Tibial nerve (tissue), 4 donors: ENCODE measurements around the gene PARP16. TPM values are rescaled to one million over a fixed set of nuclear protein-coding genes. Genes with fewer than 3 reads are reported as not detected.
"Not testable (repeated sequence)": the region's sequence is repeated elsewhere in the genome, so short reads cannot be mapped to it uniquely, and the experiment has no call there.

ENCODE experiments used
- DNase-seq, 2 donors: peaks; one replicate each; pipeline ENCODE4 v3.0.0-alpha.2; 2019; ENCODE audit warnings: low spot score in 2 of 2
- H3K27ac ChIP-seq, 4 donors: fragments of 200-600 bp; sonication (generic) in 3 of 4; one replicate each; pipeline ENCODE4 v1.5.1; 2017 to 2019; ENCODE audit warnings: mild to moderate bottlenecking in 1 of 4
- H3K27me3 ChIP-seq, 2 donors: fragments of 200-600 bp; sonication (generic) in 1 of 2; one replicate each; pipeline versions ENCODE4 v1.5.1 to v1.6.0; 2017 to 2019
- H3K36me3 ChIP-seq, 3 donors: fragments of 200-600 bp; sonication (generic); one replicate each; pipeline ENCODE4 v1.5.1; 2018 to 2019
- H3K4me1 ChIP-seq, 4 donors: fragments of 200-600 bp; sonication (generic) in 3 of 4; one replicate each; pipeline ENCODE4 v1.5.1; 2017 to 2019
- H3K4me3 ChIP-seq, 4 donors: fragments of 200-600 bp; sonication (generic) in 3 of 4; one replicate each; pipeline ENCODE4 v1.5.1; 2017 to 2019; ENCODE audit warnings: mild to moderate bottlenecking in 1 of 4, moderate library complexity in 1 of 4
- H3K9me3 ChIP-seq, 4 donors: fragments of 200-600 bp; sonication (generic) in 3 of 4; one replicate each; pipeline ENCODE4 v1.5.1; 2017 to 2019
- EP300 ChIP-seq, 2 donors: sonication (generic); formaldehyde crosslinking; IDR thresholded peaks; one replicate each; pipeline ENCODE4 v1.6.1; 2017; ENCODE audit warnings: antibody characterized with exemption in 2 of 2, mild to moderate bottlenecking in 1 of 2
- POLR2A ChIP-seq, 2 donors: fragments of 450-650 bp; IDR thresholded peaks; one replicate each; pipeline ENCODE4 v1.6.1; 2017; ENCODE audit warnings: antibody characterized with exemption in 2 of 2, mild to moderate bottlenecking in 2 of 2, moderate library complexity in 2 of 2
- WGBS, 2 donors: methylation state at CpG; one replicate each; pipeline ENCODE4 v1.1.5; 2018; 5-methylcytosine and 5-hydroxymethylcytosine counted together
- total RNA-seq, 4 donors: library from RNA; depleted of rRNA; stranded (reverse); fragments of >200 nt; gene quantifications; one replicate each; pipeline ENCODE4 v1.1.0, GENCODE V29; 2016
- TF ChIP-seq, protein P1 (sequence below), 5 experiments: fragments of 200-600 bp in 3 of 5; fragments of 450-650 bp in 2 of 5; sonication (generic) in 3 of 5; IDR thresholded peaks; one replicate each; pipeline ENCODE4 v1.5.1; 2016 to 2019; ENCODE audit warnings: antibody characterized with exemption in 5 of 5, mild to moderate bottlenecking in 3 of 5, moderate library complexity in 2 of 5

Gene PARP16
- total RNA-seq, 4 donors from 2014 or later: 5.9 to 15.5 (median 12.1) TPM

DNA sequence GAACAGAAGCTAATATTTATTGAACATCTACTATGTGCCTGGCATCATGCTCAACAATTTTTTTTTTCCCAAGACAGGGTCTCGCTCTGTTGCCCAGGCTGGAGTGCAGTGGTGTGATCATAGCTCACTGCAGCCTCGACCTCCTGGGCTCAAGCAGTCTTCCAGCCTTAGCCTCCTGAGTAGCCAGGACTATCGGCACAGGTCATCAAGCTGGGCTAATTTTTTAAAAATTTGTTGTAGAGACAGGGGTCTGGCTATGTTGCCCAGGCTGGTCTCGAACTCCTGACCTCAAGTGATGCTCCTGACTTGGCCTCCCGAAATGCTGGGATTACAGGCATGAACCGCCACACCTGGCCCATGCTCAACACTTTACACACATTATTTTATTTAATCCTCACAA lies 39.7 kb downstream of the PARP16 start:
- 95 to 96% methylated on average over 6 of the region's 6 CpGs for WGBS, 2 donors
- Histone ChIP-seq H3K27me3 (no peaks in the 10 kb centered on the region), H3K4me3 (no peak overlapping the region), H3K27ac (no peak overlapping the region), H3K36me3 (peaks cover 0 to 31% (median 0%) of the 10 kb centered on the region in 3 donors), H3K4me1 (peaks cover 0 to 28% (median 0%) of the 10 kb centered on the region in 4 donors), H3K9me3 (no peaks in the 10 kb centered on the region)
- DNase-seq: no peak
- TF ChIP-seq EP300 (IDR thresholded peaks at IDR 0.05): no peak
- TF ChIP-seq, protein P1, sequence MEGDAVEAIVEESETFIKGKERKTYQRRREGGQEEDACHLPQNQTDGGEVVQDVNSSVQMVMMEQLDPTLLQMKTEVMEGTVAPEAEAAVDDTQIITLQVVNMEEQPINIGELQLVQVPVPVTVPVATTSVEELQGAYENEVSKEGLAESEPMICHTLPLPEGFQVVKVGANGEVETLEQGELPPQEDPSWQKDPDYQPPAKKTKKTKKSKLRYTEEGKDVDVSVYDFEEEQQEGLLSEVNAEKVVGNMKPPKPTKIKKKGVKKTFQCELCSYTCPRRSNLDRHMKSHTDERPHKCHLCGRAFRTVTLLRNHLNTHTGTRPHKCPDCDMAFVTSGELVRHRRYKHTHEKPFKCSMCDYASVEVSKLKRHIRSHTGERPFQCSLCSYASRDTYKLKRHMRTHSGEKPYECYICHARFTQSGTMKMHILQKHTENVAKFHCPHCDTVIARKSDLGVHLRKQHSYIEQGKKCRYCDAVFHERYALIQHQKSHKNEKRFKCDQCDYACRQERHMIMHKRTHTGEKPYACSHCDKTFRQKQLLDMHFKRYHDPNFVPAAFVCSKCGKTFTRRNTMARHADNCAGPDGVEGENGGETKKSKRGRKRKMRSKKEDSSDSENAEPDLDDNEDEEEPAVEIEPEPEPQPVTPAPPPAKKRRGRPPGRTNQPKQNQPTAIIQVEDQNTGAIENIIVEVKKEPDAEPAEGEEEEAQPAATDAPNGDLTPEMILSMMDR (IDR thresholded peaks at IDR 0.05): no peak

DNA sequence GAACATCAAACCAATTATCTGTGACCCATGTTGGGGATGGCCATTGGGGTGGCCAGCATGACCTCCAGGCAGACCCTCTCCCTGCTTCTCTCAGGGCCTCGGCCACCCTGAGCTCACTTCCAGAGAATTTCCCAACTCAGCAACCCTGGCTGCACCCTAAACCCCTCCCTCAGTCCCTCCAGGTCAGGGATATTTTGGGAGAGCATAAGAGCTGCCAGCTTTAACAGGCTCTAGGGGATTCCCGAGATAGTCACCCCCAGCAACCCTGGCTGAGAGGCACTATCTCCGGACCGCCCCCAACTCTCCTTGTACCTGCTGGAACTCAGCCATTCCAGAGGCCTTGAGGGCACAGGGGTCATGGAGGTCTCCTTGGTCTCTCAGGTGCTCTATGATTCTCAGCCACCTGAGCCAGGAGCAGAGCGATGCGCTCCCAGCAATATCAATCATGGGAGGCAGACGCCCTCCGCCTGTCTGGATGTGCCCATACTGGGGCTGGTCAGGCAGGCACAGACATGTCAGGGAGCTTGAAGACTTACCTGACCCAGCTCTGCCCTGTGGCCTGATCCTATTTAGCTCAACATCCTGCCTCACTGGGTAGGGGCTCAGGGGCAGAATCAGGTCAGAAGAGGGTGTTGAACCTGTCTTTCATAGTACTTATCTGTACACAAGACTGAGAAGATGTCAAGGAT lies 40.5 kb downstream of the PARP16 start:
- Histone ChIP-seq H3K27me3 (no peaks in the 10 kb centered on the region), H3K36me3 (peaks cover 0 to 31% (median 0%) of the 10 kb centered on the region in 3 donors), H3K4me3 (no peak overlapping the region), H3K27ac (peak overlapping the region in 2 of 4 donors; percentile 17 to 56), H3K9me3 (no peaks in the 10 kb centered on the region), H3K4me1 (peaks cover 0 to 28% (median 0%) of the 10 kb centered on the region in 4 donors)
- WGBS, 2 donors: 80 to 81% methylated on average over 7 to 8 of the region's 8 CpGs
- no peak for DNase-seq
- TF ChIP-seq, protein P1 (IDR thresholded peaks at IDR 0.05): no peak
- TF ChIP-seq POLR2A (IDR thresholded peaks at IDR 0.05) (no peak), EP300 (IDR thresholded peaks at IDR 0.05) (no peak)

DNA sequence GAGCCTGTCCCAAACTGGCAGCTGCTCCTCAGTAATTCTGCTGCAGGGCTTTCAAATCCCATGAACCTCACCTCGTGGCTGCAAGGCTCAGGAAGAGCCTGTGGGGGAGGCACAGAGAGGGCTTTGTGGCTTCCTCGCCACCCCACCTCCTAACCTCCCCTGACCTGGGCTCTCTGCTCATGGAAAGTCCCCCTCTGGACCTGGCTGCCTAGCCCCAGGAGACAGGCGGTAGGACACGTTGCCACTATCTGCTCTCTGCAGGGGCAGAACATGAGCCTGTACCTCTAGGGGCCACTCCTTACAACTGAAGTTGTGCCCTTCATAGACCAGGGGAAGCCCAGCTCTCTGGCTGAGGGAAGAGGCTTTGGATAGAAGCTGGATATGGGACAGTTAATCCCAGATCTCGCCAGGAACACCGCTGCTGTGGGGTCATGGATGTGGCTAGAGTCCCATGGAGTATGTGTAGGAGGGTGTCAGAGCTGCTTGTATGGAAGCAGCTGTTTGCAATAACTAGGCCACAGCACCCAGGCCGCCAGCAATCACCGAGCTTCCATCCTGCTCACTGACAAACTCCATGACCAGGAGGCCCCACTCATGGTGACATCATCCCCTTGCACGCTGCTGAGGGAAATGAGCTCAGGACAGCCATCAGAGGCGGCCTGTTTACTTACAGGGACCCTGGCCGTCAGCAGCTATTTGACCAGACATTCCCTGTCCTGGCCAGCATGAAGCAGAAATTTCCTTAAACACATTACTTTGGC lies 41.4 kb downstream of the PARP16 start:
- 56 to 57% methylated on average over 9 to 11 of the region's 11 CpGs for WGBS, 2 donors
- no peak for DNase-seq
- TF ChIP-seq EP300 (IDR thresholded peaks at IDR 0.05): no peak
- peaks cover 0 to 28% (median 0%) of the 10 kb centered on the region in 4 donors for H3K4me1 ChIP-seq
- peaks cover 0 to 31% (median 0%) of the 10 kb centered on the region in 3 donors for H3K36me3 ChIP-seq
- H3K27me3 ChIP-seq: no peaks in the 10 kb centered on the region
- no peak overlapping the region for H3K4me3 ChIP-seq
- no peaks in the 10 kb centered on the region for H3K9me3 ChIP-seq
- H3K27ac ChIP-seq: peak overlapping the region in 3 of 4 donors; percentile 17 to 56 (median 42)

DNA sequence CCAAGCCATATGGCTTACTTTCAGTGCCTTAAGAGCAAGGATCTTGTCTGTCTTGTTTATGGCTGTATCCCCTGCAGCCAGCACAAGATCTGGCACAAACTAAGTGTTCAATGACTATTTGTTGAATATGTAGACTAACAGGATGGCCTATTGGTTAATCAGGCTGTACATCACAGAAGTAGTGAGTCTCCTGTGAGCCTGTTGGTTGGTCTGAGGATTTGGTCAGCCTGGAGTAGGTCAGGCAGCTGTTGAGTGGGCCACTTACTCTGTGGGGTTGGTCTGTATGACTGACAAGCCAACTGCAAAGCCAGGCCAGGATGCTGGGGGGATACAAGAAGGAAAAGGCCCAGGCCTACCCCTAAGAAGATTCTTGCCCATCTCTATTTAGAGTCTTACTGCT lies 42.0 kb downstream of the PARP16 start:
- H3K27me3 ChIP-seq: no peaks in the 10 kb centered on the region
- no peak for TF ChIP-seq EP300 (IDR thresholded peaks at IDR 0.05)
- TF ChIP-seq, protein P1 (IDR thresholded peaks at IDR 0.05): no peak
- no peak for TF ChIP-seq POLR2A (IDR thresholded peaks at IDR 0.05)
- peak overlapping the region in 1 of 4 donors; percentile 42 for H3K27ac ChIP-seq
- no peak overlapping the region for H3K4me3 ChIP-seq
- no peaks in the 10 kb centered on the region for H3K9me3 ChIP-seq
- H3K4me1 ChIP-seq: peaks cover 0 to 26% (median 0%) of the 10 kb centered on the region in 4 donors
- DNase-seq: no peak
- H3K36me3 ChIP-seq: peaks cover 0 to 30% (median 0%) of the 10 kb centered on the region in 3 donors

GRCh38 chr15:65236443-65236842 lies 50.2 kb downstream of the PARP16 start:
- H3K4me3 ChIP-seq, DNase-seq: not testable (repeated sequence)

DNA sequence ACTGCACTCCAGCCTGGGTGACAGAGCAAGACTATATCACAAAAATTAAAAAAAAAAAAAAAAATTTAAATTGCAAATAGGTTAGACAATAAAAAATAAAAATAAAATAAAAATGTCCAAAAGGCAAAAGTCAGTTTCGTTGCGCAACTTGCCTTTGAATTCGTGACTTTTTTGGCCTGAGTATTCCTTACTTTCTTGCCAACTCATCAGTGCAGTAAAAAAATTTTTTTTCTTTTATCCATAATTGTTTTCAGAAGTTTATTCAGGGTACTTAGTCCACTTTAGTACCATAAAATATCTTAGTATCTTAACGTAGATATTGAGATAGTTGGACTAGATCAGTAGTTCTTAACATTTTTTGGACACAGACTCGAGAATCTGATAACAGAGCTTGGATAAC lies 53.0 kb downstream of the PARP16 start:
- H3K4me1 ChIP-seq: peaks cover 0 to 14% (median 0%) of the 10 kb centered on the region in 4 donors
- H3K4me3 ChIP-seq: no peak overlapping the region
- 63 to 73% methylated on average over 5 of the region's 5 CpGs for WGBS, 2 donors
- H3K9me3 ChIP-seq: no peaks in the 10 kb centered on the region
- TF ChIP-seq POLR2A (IDR thresholded peaks at IDR 0.05) (no peak), EP300 (IDR thresholded peaks at IDR 0.05) (no peak)
- TF ChIP-seq, protein P1 (IDR thresholded peaks at IDR 0.05): no peak
- no peak for DNase-seq
- H3K27me3 ChIP-seq: no peaks in the 10 kb centered on the region
- no peak overlapping the region for H3K27ac ChIP-seq
- peaks cover 0 to 4% (median 0%) of the 10 kb centered on the region in 3 donors for H3K36me3 ChIP-seq

More at GRCh38 chr15:65236443-65236842, 50.2 kb downstream of the PARP16 start:
- H3K36me3 ChIP-seq, H3K27ac ChIP-seq, H3K9me3 ChIP-seq, H3K27me3 ChIP-seq: not testable (repeated sequence)
- 89 to 97% methylated on average over 8 of the region's 8 CpGs for WGBS, 2 donors
- H3K4me1 ChIP-seq: peaks cover 0 to 14% (median 0%) of the 10 kb centered on the region in 4 donors
